ENCODE data around the gene DNM3. TPM values are rescaled to one million over a fixed set of nuclear protein-coding genes. Genes with fewer than 3 reads are reported as not detected.

Gene DNM3
- total RNA-seq, 1 experiment from 2014 or later: 0.11 TPM

DNA sequence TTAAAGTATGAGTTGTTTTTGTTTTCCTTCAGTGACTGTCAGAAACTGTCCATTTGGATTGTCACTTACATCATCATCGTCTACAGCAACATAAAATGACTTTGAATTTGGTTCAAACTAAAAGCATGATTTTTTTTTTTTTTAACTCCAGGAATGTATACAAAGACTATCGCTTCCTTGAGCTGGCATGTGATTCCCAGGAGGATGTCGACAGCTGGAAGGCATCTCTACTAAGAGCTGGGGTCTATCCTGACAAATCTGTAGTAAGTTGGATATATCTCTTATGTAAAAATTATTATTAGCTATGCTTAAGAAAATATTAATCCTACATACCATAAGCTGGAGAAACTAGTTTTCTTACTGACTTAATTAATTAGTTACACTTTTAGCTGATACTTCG lies 467.3 kb downstream of the DNM3 start:
- H3K27ac Mint-ChIP-seq (ENCODE audit: unreplicated experiment): no peak overlapping the region
- H3K4me3 Mint-ChIP-seq (ENCODE audit: unreplicated experiment): no peak overlapping the region
- ChIA-PET POLR2A (no interaction called here), CTCF (interaction anchor here (0.6 kb wide), 1 partner anchor 1417 kb away, joined by 4 read pairs; no protein-coding TSS in a partner anchor)
- H3K9me3 Mint-ChIP-seq (ENCODE audit: unreplicated experiment): peaks cover 17% of the 10 kb centered on the region
- Histone ChIP-seq H3K4me1 (no peaks in the 10 kb centered on the region), H3K36me3 (ENCODE audit: control insufficient read depth, insufficient read depth, low read length) (no peaks in the 10 kb centered on the region), H3K4me3 (ENCODE audit: low read depth, low read length) (no peak overlapping the region), H3K27me3 (replicated peaks; ENCODE audit: control insufficient read depth, insufficient read depth, low read length) (no peaks in the 10 kb centered on the region), H3K9me3 (no peaks in the 10 kb centered on the region)
- no peak for TF ChIP-seq CTCF (IDR thresholded peaks at IDR 0.05; ENCODE audit: insufficient read depth in 1 of 2, low read depth in 1 of 2, low read length in 1 of 2, severe bottlenecking in 1 of 2, unreplicated experiment in 1 of 2)
- DNase-seq: no peak
- H3K4me1 Mint-ChIP-seq (ENCODE audit: low read depth, unreplicated experiment): no peaks in the 10 kb centered on the region
- BruUV-seq (replicated peaks): no TSS peak
- intact Hi-C loops (cut with micrococcal nuclease; ENCODE audit: unreplicated experiment): no loop called here
- H3K27me3 Mint-ChIP-seq (ENCODE audit: insufficient read depth, unreplicated experiment): no peaks in the 10 kb centered on the region
- H3K36me3 Mint-ChIP-seq (ENCODE audit: insufficient read depth, unreplicated experiment): no peaks in the 10 kb centered on the region

- intact Hi-C loops (cut with micrococcal nuclease; ENCODE audit: unreplicated experiment): no loop called here
Measured at GRCh38 chr1:172320733-172321132, 479.4 kb downstream of the DNM3 start.

GRCh38 chr1:172321451-172321850 lies 480.2 kb downstream of the DNM3 start:
- H3K27me3 ChIP-seq (replicated peaks; ENCODE audit: control insufficient read depth, insufficient read depth, low read length): no peaks in the 10 kb centered on the region
- Mint-ChIP-seq H3K4me3 (ENCODE audit: unreplicated experiment) (no peak overlapping the region), H3K27ac (ENCODE audit: unreplicated experiment) (no peak overlapping the region), H3K4me1 (ENCODE audit: low read depth, unreplicated experiment) (no peaks in the 10 kb centered on the region), H3K9me3 (ENCODE audit: unreplicated experiment) (no peaks in the 10 kb centered on the region), H3K27me3 (ENCODE audit: insufficient read depth, unreplicated experiment) (no peaks in the 10 kb centered on the region), H3K36me3 (ENCODE audit: insufficient read depth, unreplicated experiment) (no peaks in the 10 kb centered on the region)
- BruUV-seq (replicated peaks): no TSS peak
- POLR2A ChIA-PET: no interaction called here
- intact Hi-C loops (cut with micrococcal nuclease; ENCODE audit: unreplicated experiment): no loop called here
- CTCF ChIA-PET: no interaction called here
- H3K36me3 ChIP-seq (ENCODE audit: control insufficient read depth, insufficient read depth, low read length): no peaks in the 10 kb centered on the region
- no peaks in the 10 kb centered on the region for H3K9me3 ChIP-seq
- H3K4me1 ChIP-seq: peaks cover 4% of the 10 kb centered on the region; the same call in 1 of the 2 replicates
- no peak overlapping the region for H3K4me3 ChIP-seq (ENCODE audit: low read depth, low read length)
- DNase-seq: no peak
- TF ChIP-seq CTCF (IDR thresholded peaks at IDR 0.05; ENCODE audit: insufficient read depth in 1 of 2, low read depth in 1 of 2, low read length in 1 of 2, severe bottlenecking in 1 of 2, unreplicated experiment in 1 of 2): no peak

More at GRCh38 chr1:172320733-172321132, 479.4 kb downstream of the DNM3 start:
- no peaks in the 10 kb centered on the region for H3K4me1 Mint-ChIP-seq (ENCODE audit: low read depth, unreplicated experiment)
- peaks cover 2% of the 10 kb centered on the region for H3K9me3 Mint-ChIP-seq (ENCODE audit: unreplicated experiment)
- H3K27ac Mint-ChIP-seq (ENCODE audit: unreplicated experiment): no peak overlapping the region
- no peaks in the 10 kb centered on the region for H3K27me3 ChIP-seq (replicated peaks; ENCODE audit: control insufficient read depth, insufficient read depth, low read length)
- no peaks in the 10 kb centered on the region for H3K36me3 ChIP-seq (ENCODE audit: control insufficient read depth, insufficient read depth, low read length)
- no peak for DNase-seq
- H3K9me3 ChIP-seq: no peaks in the 10 kb centered on the region
- H3K4me1 ChIP-seq: peaks cover under 1% of the 10 kb centered on the region; the same call in 1 of the 2 replicates
- no peaks in the 10 kb centered on the region for H3K27me3 Mint-ChIP-seq (ENCODE audit: insufficient read depth, unreplicated experiment)
- H3K4me3 Mint-ChIP-seq (ENCODE audit: unreplicated experiment): no peak overlapping the region
- ChIA-PET CTCF (no interaction called here), POLR2A (no interaction called here)
- no peaks in the 10 kb centered on the region for H3K36me3 Mint-ChIP-seq (ENCODE audit: insufficient read depth, unreplicated experiment)
- H3K4me3 ChIP-seq (ENCODE audit: low read depth, low read length): no peak overlapping the region
- BruUV-seq (replicated peaks): no TSS peak
- no peak for TF ChIP-seq CTCF (IDR thresholded peaks at IDR 0.05; ENCODE audit: insufficient read depth in 1 of 2, low read depth in 1 of 2, low read length in 1 of 2, severe bottlenecking in 1 of 2, unreplicated experiment in 1 of 2)

All from Caco-2 (cell line).